ENCODE measurements around the gene TSPYL6.

TSPYL6 gene

GRCh38 chr2:54204476-54204875 lies 51.6 kb downstream of the TSPYL6 start:
- TF ChIP-seq CTCF (IDR thresholded peaks at IDR 0.05; ENCODE audit: low read depth, low read length, poor library complexity, severe bottlenecking) = no peak
- TF ChIP-seq EZH2phosphoT487 (IDR thresholded peaks at IDR 0.05; ENCODE audit: borderline replicate concordance, low read length) = no peak
- no peaks in the 10 kb centered on the region for H3K4me1 ChIP-seq (ENCODE audit: control insufficient read depth, low read length)

More at GRCh38 chr2:54204476-54204875, 51.6 kb downstream of the TSPYL6 start:
- H3K9me3 ChIP-seq (ENCODE audit: control insufficient read depth, insufficient read depth, low read length) = peaks cover 3% of the 10 kb centered on the region; the same call in 1 of the 2 replicates
- H3K27ac ChIP-seq (ENCODE audit: low read depth, low read length) = no peak overlapping the region
- H3K27me3 ChIP-seq (ENCODE audit: control insufficient read depth, low read length) = no peaks in the 10 kb centered on the region
- H3K4me2 ChIP-seq (ENCODE audit: low read length) = no peak overlapping the region
- no peaks in the 10 kb centered on the region for H3K79me2 ChIP-seq (ENCODE audit: control insufficient read depth, low read length)
- H3K36me3 ChIP-seq (ENCODE audit: control insufficient read depth, low read length) = no peaks in the 10 kb centered on the region
- H3K9me2 ChIP-seq (replicated peaks; ENCODE audit: control insufficient read depth, low read length) = no peaks in the 10 kb centered on the region
- no peak overlapping the region for H3K4me3 ChIP-seq (ENCODE audit: low read length)
- H3F3A ChIP-seq (ENCODE audit: control insufficient read depth, insufficient read depth) = no peaks in the 10 kb centered on the region
- H4K20me1 ChIP-seq (ENCODE audit: control insufficient read depth, insufficient read depth, low read depth, low read length) = no peaks in the 10 kb centered on the region
